ENCODE data around the gene NDUFV3.

Gene NDUFV3

GRCh38 chr21:42962380-42963007, 69.4 kb downstream of the NDUFV3 start:
- DNase-seq (ENCODE audit: low read depth): no peak
- TF ChIP-seq CTCF (IDR thresholded peaks at IDR 0.05; ENCODE audit: control insufficient read depth, insufficient read depth, low read depth, low read length, missing control alignments): no peak
- H3K4me3 ChIP-seq (ENCODE audit: control insufficient read depth, low read depth, low read length): no peak overlapping the region
